HepG2 (cell line): ENCODE results near the gene TDG. TPM values are rescaled to one million over a fixed set of nuclear protein-coding genes. Genes with fewer than 3 reads are reported as not detected.

ENCODE experiments used
- ATAC-seq: fragments of 200-7000 bp; cut with Tn5 transposase; 3 replicates; pipeline ENCODE4 v1.9.1; 2020; ENCODE audit warnings: mild to moderate bottlenecking, moderate library complexity
- BruUV-seq: library from RNA; stranded (reverse); fragments of 400-500 nt; replicated peaks from 2 replicates; lab custom pipeline; 2021; lab: Mats Ljungman, UMichigan
- CTCF ChIA-PET: fragments of 300-600 bp; formaldehyde crosslinking; extraction: SDS; loops from one replicate; lab custom pipeline; 2021; ENCODE audit warnings: low total read pairs, inconsistent platforms, low intra/inter-chr PET ratio; lab: Yijun Ruan, JAX
- POLR2A ChIA-PET: fragments of 350-600 bp; sonication (Branson Sonifier 250); formaldehyde crosslinking; loops from one replicate; lab custom pipeline; 2020; ENCODE audit warnings: antibody characterized with exemption, inconsistent platforms; lab: Yijun Ruan, JAX
- DNase-seq: peaks from one replicate; pipeline ENCODE4 v3.0.0-alpha.2; 2015; ENCODE audit warnings: low spot score
- FAIRE-seq: peaks from 3 replicates; lab custom pipeline; 2011; peaks lifted over from hg19 to GRCh38; lab: Jason Lieb, UNC
- H2AFZ ChIP-seq: one replicate; pipeline ENCODE4 v1.6.1; 2011; ENCODE audit warnings: low read length, inconsistent platforms
- H3K27ac ChIP-seq: fragments of 300-600 bp; 3 replicates; pipeline ENCODE4 v1.8.0; 2011; ENCODE audit warnings: mixed run types, mild to moderate bottlenecking, mixed read lengths, low read length, inconsistent platforms; ENCODE audit not compliant: insufficient read depth; ENCODE audit errors: extremely low read length
- H3K27me3 ChIP-seq, 2 experiments: fragments of 200-600 bp in 1 of 2; 2 replicates in 1 of 2; 3 replicates in 1 of 2; pipeline versions ENCODE4 v1.6.0 to v1.8.0; 2011; ENCODE audit warnings: low read length in 2 of 2, mild to moderate bottlenecking in 2 of 2, moderate library complexity in 2 of 2, inconsistent platforms in 1 of 2; ENCODE audit not compliant: insufficient read depth in 2 of 2, control insufficient read depth in 1 of 2
- H3K36me3 ChIP-seq, 2 experiments: fragments of 200-600 bp in 1 of 2; replicated peaks in 1 of 2; 2 replicates in 1 of 2; 3 replicates in 1 of 2; pipeline versions ENCODE4 v1.5.1 to v1.8.0; 2011; ENCODE audit warnings: low read length in 2 of 2, inconsistent platforms in 1 of 2; ENCODE audit not compliant: insufficient read depth in 2 of 2, control insufficient read depth in 1 of 2
- H3K4me1 ChIP-seq: 2 replicates; pipeline ENCODE4 v1.5.1; 2012; ENCODE audit warnings: low read length, inconsistent platforms; ENCODE audit not compliant: insufficient read depth
- H3K4me2 ChIP-seq: 2 replicates; pipeline ENCODE4 v1.6.0; 2011; ENCODE audit warnings: low read depth, low read length, inconsistent platforms
- H3K4me3 ChIP-seq, 3 experiments: fragments of 200-600 bp in 1 of 3; sonication (generic), shearing (Covaris generic) in 1 of 3; replicated peaks in 1 of 3; 2 replicates each; pipeline ENCODE4 v1.5.1; 2011 to 2016; ENCODE audit warnings: low read length in 3 of 3, inconsistent platforms in 2 of 3, low read depth in 2 of 3, mild to moderate bottlenecking in 2 of 3, control low read depth in 1 of 3, mixed read lengths in 1 of 3; ENCODE audit not compliant: insufficient read depth in 1 of 3
- H3K79me2 ChIP-seq: one replicate; pipeline ENCODE4 v1.6.1; 2011; ENCODE audit warnings: low read length, inconsistent platforms; ENCODE audit not compliant: insufficient read depth
- H3K9ac ChIP-seq: 2 replicates; pipeline ENCODE4 v1.6.0; 2011; ENCODE audit warnings: mild to moderate bottlenecking, low read depth, low read length, inconsistent platforms; ENCODE audit not compliant: insufficient read depth
- H3K9me3 ChIP-seq: 2 replicates; pipeline ENCODE4 v1.5.1; 2012; ENCODE audit warnings: mild to moderate bottlenecking, low read length
- H4K20me1 ChIP-seq: 2 replicates; pipeline ENCODE4 v1.6.0; 2011; ENCODE audit warnings: inconsistent platforms, mild to moderate bottlenecking, low read length, moderate library complexity; ENCODE audit not compliant: insufficient read depth
- EP300 ChIP-seq, 3 experiments: sonication (generic) in 1 of 3; formaldehyde crosslinking in 1 of 3; IDR thresholded peaks; 2 replicates each; pipeline versions ENCODE4 v1.5.1 to v1.6.1; 2011 to 2020; ENCODE audit warnings: low read depth in 2 of 3, low read length in 2 of 3, borderline replicate concordance in 1 of 3, improper control_type of control experiment in 1 of 3, mild to moderate bottlenecking in 1 of 3, missing genetic modification reagents in 1 of 3, moderate library complexity in 1 of 3
- KDM5A ChIP-seq: fragments of 200-600 bp; sonication (generic); IDR thresholded peaks from 2 replicates; pipeline ENCODE4 v1.7.0; 2018; ENCODE audit warnings: antibody characterized with exemption, mild to moderate bottlenecking, low read length, borderline replicate concordance
- PAF1 ChIP-seq: IDR thresholded peaks from 2 replicates; pipeline ENCODE4 v1.6.1; 2016; ENCODE audit warnings: missing genetic modification reagents, missing compliant biosample characterization
- POLR2A ChIP-seq, 2 experiments: IDR thresholded peaks; 2 replicates each; pipeline ENCODE4 v1.6.1; 2011; ENCODE audit warnings: low read depth in 2 of 2, low read length in 2 of 2, mild to moderate bottlenecking in 1 of 2, moderate library complexity in 1 of 2; ENCODE audit not compliant: insufficient read depth in 1 of 2
- POLR2AphosphoS2 ChIP-seq: IDR thresholded peaks from 2 replicates; pipeline ENCODE4 v1.6.1; 2011; ENCODE audit warnings: low read depth, low read length, improper control_type of control experiment
- PPARG ChIP-seq: conservative IDR thresholded peaks from 2 replicates; pipeline ENCODE4 v1.6.1; 2016; ENCODE audit warnings: missing biosample characterization, missing genetic modification reagents
- SAP130 ChIP-seq: IDR thresholded peaks from 2 replicates; pipeline ENCODE4 v1.6.1; 2016; ENCODE audit warnings: low read depth
- UBTF ChIP-seq: sonication (generic); formaldehyde crosslinking; IDR thresholded peaks from 2 replicates; pipeline ENCODE4 v1.4.0; 2020; ENCODE audit warnings: mild to moderate bottlenecking, missing genetic modification reagents
- ZBTB37 ChIP-seq: sonication (generic); formaldehyde crosslinking; IDR thresholded peaks from 2 replicates; pipeline ENCODE4 v1.4.0; 2020; ENCODE audit warnings: mild to moderate bottlenecking, missing genetic modification reagents
- ZNF101 ChIP-seq: sonication (generic); formaldehyde crosslinking; IDR thresholded peaks from 2 replicates; pipeline ENCODE4 v1.4.0; 2020; ENCODE audit warnings: mild to moderate bottlenecking, low read depth, missing genetic modification reagents, borderline replicate concordance
- ZNF367 ChIP-seq: sonication (generic); formaldehyde crosslinking; IDR thresholded peaks from 2 replicates; pipeline ENCODE4 v1.4.0; 2020; ENCODE audit warnings: missing genetic modification reagents, borderline replicate concordance
- ZSCAN9 ChIP-seq: IDR thresholded peaks from 2 replicates; pipeline ENCODE4 v1.6.1; 2016; ENCODE audit warnings: borderline replicate concordance
- WGBS: methylation state at CpG from one replicate; pipeline ENCODE4 v1.1.6; 2017; ENCODE audit warnings: low lambda C conversion rate; 5-methylcytosine and 5-hydroxymethylcytosine counted together
- in situ Hi-C: cut with HindIII; loops from 2 replicates; pipeline ENCODE4 v1.10.0; 2017; ENCODE audit warnings: low pct_unique_long_range_greater_than_20kb; ENCODE audit not compliant: extremely low pct_ligation_motif_present
- intact Hi-C: fragments of 100-400 bp; cut with micrococcal nuclease; formaldehyde crosslinking; loops from one replicate; pipeline ENCODE4 v1.10.0; 2022; ENCODE audit not compliant: unreplicated experiment
- polyA plus RNA-seq, 8 experiments: library from polyadenylated mRNA; depleted of rRNA in 3 of 8; stranded (reverse) in 7 of 8; unstranded in 1 of 8; fragments of >200 nt; fragmentation: Illumina TruSeq in 4 of 8; extraction: Trizol in 4 of 8; gene quantifications; 2 replicates each; pipeline versions ENCODE4 v1.2.1 to v1.2.3, GENCODE V29; 2011 to 2016; ENCODE audit warnings: low read depth in 4 of 8, missing spikeins in 1 of 8, mixed read lengths in 1 of 8; ENCODE audit not compliant: insufficient read depth in 1 of 8
- total RNA-seq, 5 experiments: library from RNA; depleted of rRNA; stranded (reverse); fragments of >200 nt; fragmentation: Illumina TruSeq; extraction: Trizol; gene quantifications; 2 replicates each; pipeline ENCODE4 v1.2.3, GENCODE V29; 2016; ENCODE audit warnings: low read depth in 1 of 5
- TF ChIP-seq, protein P1 (sequence below): sonication (generic); formaldehyde crosslinking; IDR thresholded peaks from 2 replicates; pipeline ENCODE4 v1.5.0; 2020; ENCODE audit warnings: mild to moderate bottlenecking, missing genetic modification reagents

TDG gene
- total and polyA plus RNA-seq, 2 of the 13 experiments (the other 11 are each of a cell fraction or from before 2014, with no cell fraction given), result 14.2 to 19.5 TPM

GRCh38 chr12:103930787-103931735, 34.6 kb upstream of the TDG start:
- Histone ChIP-seq H3K27ac (peak overlapping the region; percentile 76), H3K9ac (peak overlapping the region; percentile 93), H3K4me1 (peaks cover 53% of the 10 kb centered on the region), H3K4me2 (peak overlapping the region; percentile 77), H3K27me3 (no peaks in the 10 kb centered on the region; a peak in 1 of 5 replicates), H3K9me3 (no peaks in the 10 kb centered on the region), H4K20me1 (peaks cover 26% of the 10 kb centered on the region), H3K79me2 (peaks cover 51% of the 10 kb centered on the region), H2AFZ (no peak overlapping the region), H3K36me3 (peaks cover 9 to 38% of the 10 kb centered on the region in 2 experiments), H3K4me3 (peak overlapping the region; percentile 84 to 87 (median 85))
- in situ Hi-C loops, result no loop called here
- no peak for FAIRE-seq
- TSS peak; percentile 62 for BruUV-seq
- DNase-seq, result peak; percentile 13
- ATAC-seq, result peak; percentile 3
- ChIA-PET CTCF (no interaction called here), POLR2A (interaction anchor here (1.6 to 2.1 kb wide), 6 partner anchors 9 to 133 kb away, joined by 12 to 60 read pairs (median 16); partner anchors contain the start of genes HCFC2, NT5DC3 and TDG)
- intact Hi-C loops, result loop anchor here (1.0 to 10.0 kb wide), 3 partner anchors 26 to 156 kb away; partner anchors contain the start of gene TDG
- 2% methylated on average over 23 of the region's 37 CpGs for WGBS
- 0 out of 2 replicates have a peak, but pooled peaks have one; percentile 4 for TF ChIP-seq UBTF
- TF ChIP-seq EP300 (IDR thresholded peaks at IDR 0.05; ENCODE audit: low read depth in 2 of 2, low read length in 2 of 2), result no peak
- TF ChIP-seq EP300 (CRISPR knock-in tag; IDR thresholded peaks at IDR 0.05; ENCODE audit: borderline replicate concordance), result no peak
- no peak for TF ChIP-seq PPARG
- TF ChIP-seq PAF1 (CRISPR knock-in tag), result no peak
- TF ChIP-seq, protein P1, sequence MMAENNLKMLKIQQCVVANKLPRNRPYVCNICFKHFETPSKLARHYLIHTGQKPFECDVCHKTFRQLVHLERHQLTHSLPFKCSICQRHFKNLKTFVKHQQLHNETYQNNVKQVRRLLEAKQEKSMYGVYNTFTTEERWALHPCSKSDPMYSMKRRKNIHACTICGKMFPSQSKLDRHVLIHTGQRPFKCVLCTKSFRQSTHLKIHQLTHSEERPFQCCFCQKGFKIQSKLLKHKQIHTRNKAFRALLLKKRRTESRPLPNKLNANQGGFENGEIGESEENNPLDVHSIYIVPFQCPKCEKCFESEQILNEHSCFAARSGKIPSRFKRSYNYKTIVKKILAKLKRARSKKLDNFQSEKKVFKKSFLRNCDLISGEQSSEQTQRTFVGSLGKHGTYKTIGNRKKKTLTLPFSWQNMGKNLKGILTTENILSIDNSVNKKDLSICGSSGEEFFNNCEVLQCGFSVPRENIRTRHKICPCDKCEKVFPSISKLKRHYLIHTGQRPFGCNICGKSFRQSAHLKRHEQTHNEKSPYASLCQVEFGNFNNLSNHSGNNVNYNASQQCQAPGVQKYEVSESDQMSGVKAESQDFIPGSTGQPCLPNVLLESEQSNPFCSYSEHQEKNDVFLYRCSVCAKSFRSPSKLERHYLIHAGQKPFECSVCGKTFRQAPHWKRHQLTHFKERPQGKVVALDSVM (CRISPR knock-in tag), result 0 out of 2 replicates have a peak, but pooled peaks have one; percentile 43
- no peak for TF ChIP-seq ZSCAN9 (CRISPR knock-in tag)
- TF ChIP-seq ZNF367 (CRISPR knock-in tag), result 0 out of 2 replicates have a peak, but pooled peaks have one; percentile 62
- TF ChIP-seq POLR2AphosphoS2, result peak; percentile 44; the same call in 1 of the 2 replicates
- TF ChIP-seq ZNF101 (CRISPR knock-in tag), result no peak
- TF ChIP-seq KDM5A, result no peak; the same call in 1 of the 2 replicates
- TF ChIP-seq ZBTB37 (CRISPR knock-in tag), result no peak
- peak in 1 of 2 experiments; percentile 36; a peak in 1 of 4 replicates for TF ChIP-seq POLR2A (IDR thresholded peaks at IDR 0.05; ENCODE audit: insufficient read depth in 1 of 2, low read depth in 2 of 2, low read length in 2 of 2)
- TF ChIP-seq SAP130 (CRISPR knock-in tag), result no peak
